HCT116 (cell line): ENCODE data around the gene TAF10. TPM values are rescaled to one million over a fixed set of nuclear protein-coding genes. Genes with fewer than 3 reads are reported as not detected.

Experiments used
- ATAC-seq: fragments of 200-7000 bp; cut with Tn5 transposase; 2 replicates; pipeline ENCODE4 v1.9.1; 2020; ENCODE audit warnings: mild to moderate bottlenecking, moderate library complexity
- BruUV-seq: library from RNA; stranded (reverse); fragments of 400-500 nt; replicated peaks from 2 replicates; lab custom pipeline; 2021; lab: Mats Ljungman, UMichigan
- CTCF ChIA-PET: fragments of 300-600 bp; sonication (Branson Sonifier 250); formaldehyde crosslinking; loops from one replicate; lab custom pipeline; 2021; ENCODE audit warnings: antibody characterized with exemption; lab: Charles Lee
- POLR2A ChIA-PET: fragments of 300-600, 350-600 bp; sonication (Branson Sonifier 250); formaldehyde crosslinking; loops from one replicate; lab custom pipeline; 2021; ENCODE audit warnings: antibody characterized with exemption; lab: Charles Lee
- RAD21 ChIA-PET, 2 experiments: fragments of 300-600 bp; sonication (Branson Sonifier 250); formaldehyde crosslinking; loops; one replicate each; lab custom pipeline; 2023; ENCODE audit warnings: low total read pairs in 2 of 2; ENCODE audit not compliant: uncharacterized antibody in 2 of 2, unreplicated experiment in 2 of 2, low non-redundant PET in 1 of 2; lab: Charles Lee
- DNase-seq: peaks from one replicate; pipeline ENCODE4 v3.0.0-alpha.2; 2010; ENCODE audit warnings: low read depth, low spot score
- H2AFZ ChIP-seq: fragments of 200-600 bp; shearing (Covaris generic), sonication (generic); 2 replicates; pipeline ENCODE4 v1.6.1; 2017; ENCODE audit warnings: low read depth, mixed run types, mixed read lengths, antibody characterized with exemption, low read length; ENCODE audit not compliant: poor library complexity, severe bottlenecking
- H3K27ac ChIP-seq: 2 replicates; pipeline ENCODE4 v1.5.1; 2012; ENCODE audit warnings: low read depth, low read length
- H3K27me3 ChIP-seq: fragments of 200-600 bp; sonication (generic); 2 replicates; pipeline ENCODE4 v1.6.1; 2016; ENCODE audit warnings: mixed run types, low read length, mixed read lengths; ENCODE audit not compliant: insufficient read depth
- H3K36me3 ChIP-seq, 2 experiments: fragments of 200-500 bp in 1 of 2; fragments of 200-600 bp in 1 of 2; sonication (Bioruptor generic) in 1 of 2; sonication (generic) in 1 of 2; 2 replicates each; pipeline versions ENCODE4 v1.5.1 to v1.6.1; 2014 to 2016; ENCODE audit warnings: low read length in 2 of 2, inconsistent platforms in 1 of 2, mixed read lengths in 1 of 2, mixed run types in 1 of 2; ENCODE audit not compliant: insufficient read depth in 2 of 2, control insufficient read depth in 1 of 2
- H3K4me1 ChIP-seq, 2 experiments: fragments of 200-600 bp in 1 of 2; sonication (generic) in 1 of 2; 2 replicates each; pipeline versions ENCODE4 v1.5.1 to v1.6.1; 2012 to 2017; ENCODE audit warnings: low read length in 2 of 2, inconsistent platforms in 1 of 2, mild to moderate bottlenecking in 1 of 2, mixed read lengths in 1 of 2, mixed run types in 1 of 2, moderate library complexity in 1 of 2; ENCODE audit not compliant: insufficient read depth in 2 of 2, control insufficient read depth in 1 of 2
- H3K4me2 ChIP-seq: fragments of 200-600 bp; sonication (generic); 2 replicates; pipeline ENCODE4 v1.6.1; 2017; ENCODE audit warnings: mixed run types, low read length, mixed read lengths
- H3K4me3 ChIP-seq, 2 experiments: fragments of 200-600 bp in 1 of 2; sonication (generic) in 1 of 2; replicated peaks in 1 of 2; 2 replicates each; pipeline ENCODE4 v1.5.1; 2011 to 2016; ENCODE audit warnings: low read length in 2 of 2, control low read depth in 1 of 2, low read depth in 1 of 2, mild to moderate bottlenecking in 1 of 2, mixed read lengths in 1 of 2, mixed run types in 1 of 2
- H3K79me2 ChIP-seq: fragments of 200-600 bp; sonication (generic); 2 replicates; pipeline ENCODE4 v1.6.1; 2017; ENCODE audit warnings: mild to moderate bottlenecking, mixed run types, low read length, moderate library complexity, mixed read lengths; ENCODE audit not compliant: insufficient read depth
- H3K9ac ChIP-seq: fragments of 200-600 bp; sonication (generic); 2 replicates; pipeline ENCODE4 v1.6.1; 2016; ENCODE audit warnings: low read length, mixed read lengths
- H3K9me2 ChIP-seq: fragments of 200-600 bp; sonication (generic), shearing (Covaris generic); 2 replicates; pipeline ENCODE4 v1.6.1; 2017; ENCODE audit warnings: mixed run types, mild to moderate bottlenecking, moderate library complexity; ENCODE audit not compliant: insufficient read depth
- H3K9me3 ChIP-seq, 2 experiments: fragments of 200-500 bp in 1 of 2; fragments of 200-600 bp in 1 of 2; sonication (Bioruptor generic) in 1 of 2; sonication (generic) in 1 of 2; 2 replicates each; pipeline ENCODE4 v1.6.1; 2014 to 2017; ENCODE audit warnings: low read length in 2 of 2, mixed read lengths in 2 of 2, inconsistent platforms in 1 of 2, low read depth in 1 of 2, mild to moderate bottlenecking in 1 of 2, mixed run types in 1 of 2, moderate library complexity in 1 of 2; ENCODE audit not compliant: control insufficient read depth in 1 of 2, insufficient read depth in 1 of 2
- H4K20me1 ChIP-seq: fragments of 200-600 bp; sonication (generic), shearing (Covaris generic); 2 replicates; pipeline ENCODE4 v1.6.1; 2017; ENCODE audit warnings: mixed run types, mild to moderate bottlenecking, moderate library complexity; ENCODE audit not compliant: insufficient read depth
- CBX3 ChIP-seq: IDR thresholded peaks from 2 replicates; pipeline ENCODE4 v1.6.1; 2012; ENCODE audit warnings: low read depth
- CEBPB ChIP-seq: IDR thresholded peaks from 2 replicates; pipeline ENCODE4 v1.6.1; 2012; ENCODE audit warnings: low read depth
- EGR1 ChIP-seq: IDR thresholded peaks from 2 replicates; pipeline ENCODE4 v1.6.1; 2012; ENCODE audit warnings: low read depth
- ELF1 ChIP-seq: IDR thresholded peaks from 2 replicates; pipeline ENCODE4 v1.6.1; 2012; ENCODE audit warnings: low read depth, borderline replicate concordance
- FOSL1 ChIP-seq: IDR thresholded peaks from 2 replicates; pipeline ENCODE4 v1.6.1; 2012; ENCODE audit warnings: low read depth
- POLR2A ChIP-seq: IDR thresholded peaks from 2 replicates; pipeline ENCODE4 v1.7.0; 2011; ENCODE audit warnings: borderline replicate concordance; ENCODE audit not compliant: insufficient read depth, insufficient read length; ENCODE audit errors: extremely low read depth
- SP1 ChIP-seq: IDR thresholded peaks from 2 replicates; pipeline ENCODE4 v1.6.1; 2012; ENCODE audit warnings: low read depth
- YY1 ChIP-seq: IDR thresholded peaks from 2 replicates; pipeline ENCODE4 v1.6.1; 2011; ENCODE audit warnings: low read length, low read depth, moderate library complexity, mild to moderate bottlenecking; ENCODE audit not compliant: insufficient replicate concordance; ENCODE audit errors: extremely low read depth
- intact Hi-C: fragments of 100-400 bp; cut with micrococcal nuclease; formaldehyde crosslinking; loops from 2 replicates; pipeline ENCODE4 v1.10.0; 2022
- total RNA-seq: library from RNA; stranded (reverse); gene quantifications from one replicate; pipeline ENCODE4 v1.2.1, GENCODE V29; 2021; ENCODE audit not compliant: unreplicated experiment
- TF ChIP-seq, protein P1 (sequence below): IDR thresholded peaks from 2 replicates; pipeline ENCODE4 v1.6.1; 2012
- TF ChIP-seq, protein P2 (sequence below): IDR thresholded peaks from 2 replicates; pipeline ENCODE4 v1.6.1; 2012; ENCODE audit warnings: low read depth

Gene TAF10
- total RNA-seq, 1 experiment from 2014 or later = 151 TPM

- TF ChIP-seq, protein P1, sequence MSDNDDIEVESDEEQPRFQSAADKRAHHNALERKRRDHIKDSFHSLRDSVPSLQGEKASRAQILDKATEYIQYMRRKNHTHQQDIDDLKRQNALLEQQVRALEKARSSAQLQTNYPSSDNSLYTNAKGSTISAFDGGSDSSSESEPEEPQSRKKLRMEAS = no peak
- TF ChIP-seq POLR2A (no peak), EGR1 (no peak), CBX3 (no peak)
These were observed 9.7 kb downstream of the TAF10 start (continued) for GRCh38 chr11:6602096-6602940.

DNA sequence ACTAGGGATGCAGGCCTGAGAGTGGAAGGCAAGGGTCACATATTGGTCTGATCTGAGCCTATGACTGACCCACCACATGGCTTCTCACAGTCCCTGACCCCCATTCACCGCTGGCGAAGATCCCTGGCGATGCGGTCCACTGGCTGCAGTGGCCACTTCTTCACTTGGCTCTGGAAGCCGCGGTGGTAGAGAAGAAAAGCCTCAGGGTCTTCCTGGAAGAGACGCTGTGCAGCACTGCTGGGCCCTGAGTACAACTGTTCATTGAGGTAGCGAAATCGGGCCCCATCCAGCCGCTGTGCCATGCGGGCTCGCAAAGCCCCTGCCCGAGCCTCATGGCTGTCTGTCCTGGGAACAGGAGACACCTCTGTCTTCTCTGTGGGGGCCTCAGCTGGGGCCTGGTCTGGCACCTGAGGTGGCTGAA is 11.0 kb downstream of the TAF10 start:
- H3K27ac ChIP-seq = no peak overlapping the region
- intact Hi-C loops = loop anchor here (5.0 kb wide), 1 partner anchor 69 kb away; no protein-coding TSS in a partner anchor
- peaks cover 83% of the 10 kb centered on the region for H3K79me2 ChIP-seq
- RAD21 ChIA-PET = no interaction called here
- H3K4me1 ChIP-seq = peaks cover 7 to 24% of the 10 kb centered on the region in 2 experiments; a peak in 3 of 4 replicates
- CTCF ChIA-PET = no interaction called here
- no peak overlapping the region for H2AFZ ChIP-seq
- no peaks in the 10 kb centered on the region for H3K9me2 ChIP-seq
- H3K36me3 ChIP-seq = peaks cover 22 to 41% of the 10 kb centered on the region in 2 experiments; a peak in 3 of 4 replicates
- no peak overlapping the region for H3K4me3 ChIP-seq
- DNase-seq (no peak), ATAC-seq (no peak)
- no peak overlapping the region for H3K9ac ChIP-seq
- H3K9me3 ChIP-seq = no peaks in the 10 kb centered on the region
- TF ChIP-seq POLR2A (no peak), CEBPB (no peak)
- no peaks in the 10 kb centered on the region for H3K27me3 ChIP-seq
- no peaks in the 10 kb centered on the region for H4K20me1 ChIP-seq
- no peak overlapping the region for H3K4me2 ChIP-seq
- BruUV-seq = no TSS peak
- POLR2A ChIA-PET = no interaction called here

DNA sequence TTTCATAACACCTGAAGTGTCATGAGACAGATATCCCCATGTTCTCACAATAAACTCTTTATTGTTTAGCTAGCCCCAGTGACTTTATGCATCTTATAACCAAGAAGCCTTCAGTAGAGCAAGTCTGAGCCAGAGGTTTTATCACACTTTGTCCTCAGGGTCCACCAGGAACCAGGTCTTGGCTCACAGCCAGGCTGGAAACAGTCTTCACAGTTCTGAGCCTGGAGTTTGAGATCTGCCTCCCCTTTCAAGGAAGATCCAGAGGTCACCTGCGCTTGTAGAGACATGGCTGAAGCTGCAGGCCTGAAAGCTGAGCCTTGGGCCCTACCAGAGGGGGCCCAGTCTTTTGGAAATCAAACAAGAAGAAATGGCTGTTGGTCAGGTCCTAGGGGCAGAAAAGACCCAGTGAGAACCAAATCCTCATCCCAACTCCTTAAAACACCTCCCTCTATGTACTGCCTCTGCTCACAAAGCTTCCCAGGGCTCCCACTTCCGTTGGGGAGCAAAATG is 12.1 kb downstream of the TAF10 start:
- RAD21 ChIA-PET = no interaction called here
- DNase-seq = no peak
- BruUV-seq = no TSS peak
- peaks cover 4 to 16% of the 10 kb centered on the region in 2 experiments; a peak in 2 of 4 replicates for H3K4me1 ChIP-seq
- no peaks in the 10 kb centered on the region for H3K9me3 ChIP-seq
- no peak overlapping the region for H3K27ac ChIP-seq
- no peaks in the 10 kb centered on the region for H3K27me3 ChIP-seq
- no peak overlapping the region for H3K9ac ChIP-seq
- H3K4me3 ChIP-seq = no peak overlapping the region
- CTCF ChIA-PET = no interaction called here
- H3K9me2 ChIP-seq = no peaks in the 10 kb centered on the region
- no peak for ATAC-seq
- no peak overlapping the region for H2AFZ ChIP-seq
- POLR2A ChIA-PET = no interaction called here
- peaks cover 26 to 41% of the 10 kb centered on the region in 2 experiments; a peak in 3 of 4 replicates for H3K36me3 ChIP-seq
- H3K4me2 ChIP-seq = no peak overlapping the region
- H4K20me1 ChIP-seq = no peaks in the 10 kb centered on the region
- H3K79me2 ChIP-seq = peaks cover 72% of the 10 kb centered on the region
- intact Hi-C loops = loop anchor here (5.0 kb wide), 1 partner anchor 68 kb away; no protein-coding TSS in a partner anchor
- TF ChIP-seq POLR2A (no peak), YY1 (no peak), FOSL1 (no peak), SP1 (no peak), ELF1 (no peak)
- TF ChIP-seq, protein P2, sequence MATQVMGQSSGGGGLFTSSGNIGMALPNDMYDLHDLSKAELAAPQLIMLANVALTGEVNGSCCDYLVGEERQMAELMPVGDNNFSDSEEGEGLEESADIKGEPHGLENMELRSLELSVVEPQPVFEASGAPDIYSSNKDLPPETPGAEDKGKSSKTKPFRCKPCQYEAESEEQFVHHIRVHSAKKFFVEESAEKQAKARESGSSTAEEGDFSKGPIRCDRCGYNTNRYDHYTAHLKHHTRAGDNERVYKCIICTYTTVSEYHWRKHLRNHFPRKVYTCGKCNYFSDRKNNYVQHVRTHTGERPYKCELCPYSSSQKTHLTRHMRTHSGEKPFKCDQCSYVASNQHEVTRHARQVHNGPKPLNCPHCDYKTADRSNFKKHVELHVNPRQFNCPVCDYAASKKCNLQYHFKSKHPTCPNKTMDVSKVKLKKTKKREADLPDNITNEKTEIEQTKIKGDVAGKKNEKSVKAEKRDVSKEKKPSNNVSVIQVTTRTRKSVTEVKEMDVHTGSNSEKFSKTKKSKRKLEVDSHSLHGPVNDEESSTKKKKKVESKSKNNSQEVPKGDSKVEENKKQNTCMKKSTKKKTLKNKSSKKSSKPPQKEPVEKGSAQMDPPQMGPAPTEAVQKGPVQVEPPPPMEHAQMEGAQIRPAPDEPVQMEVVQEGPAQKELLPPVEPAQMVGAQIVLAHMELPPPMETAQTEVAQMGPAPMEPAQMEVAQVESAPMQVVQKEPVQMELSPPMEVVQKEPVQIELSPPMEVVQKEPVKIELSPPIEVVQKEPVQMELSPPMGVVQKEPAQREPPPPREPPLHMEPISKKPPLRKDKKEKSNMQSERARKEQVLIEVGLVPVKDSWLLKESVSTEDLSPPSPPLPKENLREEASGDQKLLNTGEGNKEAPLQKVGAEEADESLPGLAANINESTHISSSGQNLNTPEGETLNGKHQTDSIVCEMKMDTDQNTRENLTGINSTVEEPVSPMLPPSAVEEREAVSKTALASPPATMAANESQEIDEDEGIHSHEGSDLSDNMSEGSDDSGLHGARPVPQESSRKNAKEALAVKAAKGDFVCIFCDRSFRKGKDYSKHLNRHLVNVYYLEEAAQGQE = no peak
